ENCODE data around the gene MACROD2. TPM values are rescaled to one million over a fixed set of nuclear protein-coding genes. Genes with fewer than 3 reads are reported as not detected.

MACROD2 gene
- total and polyA plus RNA-seq, 2 of the 4 experiments (the other 2 are of a cell fraction), result not detected

DNA sequence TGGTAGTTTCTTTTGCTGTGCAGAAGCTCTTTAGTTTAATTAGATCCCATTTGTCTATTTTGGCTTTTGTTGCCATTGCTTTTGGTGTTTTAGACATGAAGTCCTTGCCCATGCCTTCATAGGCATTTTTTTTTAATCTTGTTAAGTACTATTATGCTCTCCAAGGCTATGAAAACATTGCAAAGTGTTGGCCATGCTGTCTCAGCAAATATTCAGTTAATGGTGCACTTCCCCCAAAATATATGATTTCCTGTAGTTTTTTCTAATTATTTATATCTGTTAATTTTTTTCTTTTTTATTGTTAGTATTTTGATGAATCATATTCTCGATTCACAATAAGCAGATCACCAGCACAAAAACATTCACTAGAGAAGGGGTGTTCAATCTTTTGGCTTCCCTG, 1148.2 kb downstream of the MACROD2 start:
- H2BK5ac ChIP-seq (ENCODE audit: low read depth, low read length, poor library complexity, severe bottlenecking), result no peak overlapping the region
- H2BK20ac ChIP-seq (ENCODE audit: low read depth, low read length), result no peak overlapping the region
- H3K14ac ChIP-seq (replicated peaks; ENCODE audit: low read depth, low read length), result no peak overlapping the region
- H2AK5ac ChIP-seq (ENCODE audit: low read depth, low read length), result no peak overlapping the region
- POLR2A ChIA-PET (ENCODE audit: unreplicated experiment), result no interaction called here
- no peak for DNase-seq
- no peak overlapping the region for H2BK15ac ChIP-seq (ENCODE audit: low read depth, low read length)
- no peak overlapping the region for H3K56ac ChIP-seq (ENCODE audit: extremely low read depth, insufficient read depth, low read length)
- no peak overlapping the region for H2AFZ ChIP-seq (replicated peaks; ENCODE audit: low read length, poor library complexity)
- no peaks in the 10 kb centered on the region for H3K9me1 ChIP-seq (ENCODE audit: insufficient read depth, low read length)
- no peak overlapping the region for H3K18ac ChIP-seq (ENCODE audit: low read depth, low read length)
- no peak overlapping the region for H4K5ac ChIP-seq (ENCODE audit: low read depth, low read length)
- H3K27me3 ChIP-seq (ENCODE audit: control insufficient read depth, insufficient read depth, low read length), result no peaks in the 10 kb centered on the region
- H4K20me1 ChIP-seq (ENCODE audit: insufficient read depth, low read length), result no peaks in the 10 kb centered on the region
- no peak overlapping the region for H3K27ac ChIP-seq (ENCODE audit: insufficient read depth, low read length)
- CTCF ChIA-PET, result no interaction called here
- H4K91ac ChIP-seq (ENCODE audit: insufficient read depth, low read depth, low read length), result no peak overlapping the region
- no peak overlapping the region for H2BK120ac ChIP-seq (ENCODE audit: low read depth, low read length)
- no peak overlapping the region for H4K8ac ChIP-seq (ENCODE audit: low read depth in 2 of 2, low read length in 2 of 2)
- H3K23ac ChIP-seq (ENCODE audit: low read depth, low read length), result no peak overlapping the region
- H3K4me2 ChIP-seq (ENCODE audit: low read depth, low read length), result no peak overlapping the region
- TF ChIP-seq, protein P1, sequence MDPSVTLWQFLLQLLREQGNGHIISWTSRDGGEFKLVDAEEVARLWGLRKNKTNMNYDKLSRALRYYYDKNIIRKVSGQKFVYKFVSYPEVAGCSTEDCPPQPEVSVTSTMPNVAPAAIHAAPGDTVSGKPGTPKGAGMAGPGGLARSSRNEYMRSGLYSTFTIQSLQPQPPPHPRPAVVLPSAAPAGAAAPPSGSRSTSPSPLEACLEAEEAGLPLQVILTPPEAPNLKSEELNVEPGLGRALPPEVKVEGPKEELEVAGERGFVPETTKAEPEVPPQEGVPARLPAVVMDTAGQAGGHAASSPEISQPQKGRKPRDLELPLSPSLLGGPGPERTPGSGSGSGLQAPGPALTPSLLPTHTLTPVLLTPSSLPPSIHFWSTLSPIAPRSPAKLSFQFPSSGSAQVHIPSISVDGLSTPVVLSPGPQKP (IDR thresholded peaks at IDR 0.05; ENCODE audit: borderline replicate concordance, low read depth, low read length), result no peak
- TF ChIP-seq RAD21 (IDR thresholded peaks at IDR 0.05; ENCODE audit: low read length) (no peak), CEBPB (IDR thresholded peaks at IDR 0.05; ENCODE audit: low read depth, low read length) (no peak), MXI1 (IDR thresholded peaks at IDR 0.05; ENCODE audit: borderline replicate concordance, low read depth, low read length) (no peak), POLR2A (IDR thresholded peaks at IDR 0.05; ENCODE audit: low read depth, low read length) (no peak), BHLHE40 (IDR thresholded peaks at IDR 0.05; ENCODE audit: low read depth, low read length) (no peak), RCOR1 (IDR thresholded peaks at IDR 0.05; ENCODE audit: insufficient replicate concordance, low read length) (no peak), SMC3 (IDR thresholded peaks at IDR 0.05; ENCODE audit: low read depth, low read length) (no peak), MAZ (IDR thresholded peaks at IDR 0.05; ENCODE audit: borderline replicate concordance, low read depth, low read length) (no peak), MAFK (IDR thresholded peaks at IDR 0.05; ENCODE audit: low read depth, low read length) (no peak), CTCF (conservative IDR thresholded peaks at IDR 0.05; ENCODE audit: low read depth, low read length) (no peak), USF2 (IDR thresholded peaks at IDR 0.05; ENCODE audit: low read depth, low read length) (no peak)
- no CpG with 5 or more reads among the region's 1 CpG for WGBS, 2 experiments (ENCODE audit: extremely low coverage in 2 of 2, insufficient read length in 1 of 2)
- no peak overlapping the region for H2AK9ac ChIP-seq (replicated peaks; ENCODE audit: low read depth, low read length, poor library complexity)
- in situ Hi-C loops (cut with MboI; ENCODE audit: low sequenced_read_pairs), result no loop called here
- BruUV-seq (replicated peaks), result no TSS peak
- no peaks in the 10 kb centered on the region for H3K79me1 ChIP-seq (ENCODE audit: low read depth in 1 of 2, low read length in 2 of 2)
- H3K4ac ChIP-seq (ENCODE audit: low read depth, low read length), result no peak overlapping the region
- peaks cover 2% of the 10 kb centered on the region for H3K9me3 ChIP-seq (ENCODE audit: control insufficient read depth, insufficient read depth, low read length)
- H3K36me3 ChIP-seq (ENCODE audit: control insufficient read depth, insufficient read depth, low read length), result no peaks in the 10 kb centered on the region
- intact Hi-C loops (cut with micrococcal nuclease), result no loop called here
- H3K4me3 ChIP-seq (ENCODE audit: insufficient read depth, low read depth, low read length), result no peak overlapping the region
- H3K9ac ChIP-seq (ENCODE audit: low read depth, low read length), result no peak overlapping the region
- H3K4me1 ChIP-seq (ENCODE audit: control insufficient read depth, insufficient read depth, low read length), result no peaks in the 10 kb centered on the region
- dilution Hi-C loops (cut with HindIII; ENCODE audit: low sequenced_read_pairs, unreplicated experiment), result no loop called here
- no peak for ATAC-seq (ENCODE audit: low read depth)

All from IMR-90 (cell line).